Mucosa of gallbladder (tissue), 1 donor: ENCODE measurements around the gene DUSP1. TPM values are rescaled to one million over a fixed set of nuclear protein-coding genes. Genes with fewer than 3 reads are reported as not detected.
"Not testable (repeated sequence)": the region's sequence is repeated elsewhere in the genome, so short reads cannot be mapped to it uniquely, and the experiment has no call there.

Source experiments
- DNase-seq: peaks from one replicate; pipeline ENCODE4 v3.0.0-alpha.2; 2020; ENCODE audit warnings: low spot score
- total RNA-seq: library from RNA; stranded (reverse); gene quantifications from one replicate; pipeline ENCODE4 v1.2.1, GENCODE V29; 2021
- donor health status: DM: no; HTN: no; CAD: no.

Gene DUSP1
- total RNA-seq, 1 donor from 2014 or later = 240 TPM

DNA sequence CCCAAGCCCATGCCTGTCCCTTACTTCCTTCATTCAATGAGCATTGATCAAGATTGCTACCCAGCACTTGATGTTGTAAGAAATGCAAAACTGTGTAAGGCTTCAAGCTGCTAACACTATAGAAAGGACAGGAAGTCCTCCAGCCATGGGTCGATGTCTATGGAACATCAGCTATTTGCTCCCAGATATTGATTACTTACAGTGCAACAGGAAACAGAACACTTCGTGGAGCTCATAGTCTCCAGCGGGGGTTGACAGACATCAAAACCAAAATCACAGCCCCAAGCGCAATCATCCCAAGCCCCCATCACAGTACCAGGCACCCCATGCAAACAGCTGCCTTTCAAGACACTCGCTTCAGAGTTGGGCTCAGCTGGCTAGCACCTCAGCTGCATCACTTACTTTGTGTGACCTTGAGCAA lies 26.8 kb upstream of the DUSP1 start:
- DNase-seq = no peak

- no peak for DNase-seq
Measured at GRCh38 chr5:172796306-172796705, 25.3 kb upstream of the DUSP1 start.

GRCh38 chr5:172795318-172795977 lies 24.5 kb upstream of the DUSP1 start:
- peak; percentile 90 for DNase-seq

DNA sequence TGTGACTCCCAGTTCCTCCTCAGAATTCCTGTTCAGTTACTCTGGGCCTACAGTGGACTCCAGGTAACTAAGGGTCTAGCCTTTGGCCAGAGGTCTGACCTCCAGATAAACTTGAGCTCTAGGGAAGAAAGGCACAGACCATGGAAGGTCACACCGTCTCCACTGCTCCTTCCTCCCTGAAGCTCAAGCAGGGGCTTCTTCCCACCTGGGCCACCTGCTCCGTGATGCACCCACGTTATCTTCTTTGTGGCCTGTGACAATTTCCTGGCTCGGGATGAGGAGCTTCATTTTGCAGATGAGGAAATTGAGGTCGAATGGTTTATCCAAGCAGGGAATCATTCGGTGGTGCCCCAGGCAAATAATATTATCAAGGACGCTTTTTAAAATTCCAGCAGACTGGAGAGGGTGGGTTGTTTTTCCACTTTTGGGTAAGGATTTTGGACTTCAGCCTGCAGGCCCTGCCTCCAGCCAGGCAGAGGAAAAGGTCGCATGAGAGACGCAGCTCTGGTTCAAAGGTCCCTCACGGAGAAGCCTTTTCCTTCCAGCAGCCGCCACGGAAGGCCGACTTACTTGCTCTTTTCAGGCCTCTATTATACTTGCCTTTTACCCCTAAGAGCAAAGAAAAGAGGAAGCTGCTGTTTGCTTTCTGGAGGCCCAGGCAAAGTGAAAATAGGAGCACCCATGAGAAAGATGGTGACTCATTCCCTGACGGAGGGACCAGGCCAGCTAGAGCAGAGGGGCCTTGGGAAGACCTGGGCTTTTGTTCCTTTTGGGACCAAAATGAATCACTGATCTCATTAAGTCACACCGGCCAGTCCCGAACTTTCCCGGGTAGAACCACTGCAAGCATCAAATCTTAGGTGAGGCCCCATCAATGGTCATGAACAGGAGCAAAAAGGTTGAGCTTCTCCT lies 22.8 kb upstream of the DUSP1 start:
- DNase-seq = no peak

GRCh38 chr5:172792701-172793570 lies 21.9 kb upstream of the DUSP1 start:
- no peak for DNase-seq

DNA sequence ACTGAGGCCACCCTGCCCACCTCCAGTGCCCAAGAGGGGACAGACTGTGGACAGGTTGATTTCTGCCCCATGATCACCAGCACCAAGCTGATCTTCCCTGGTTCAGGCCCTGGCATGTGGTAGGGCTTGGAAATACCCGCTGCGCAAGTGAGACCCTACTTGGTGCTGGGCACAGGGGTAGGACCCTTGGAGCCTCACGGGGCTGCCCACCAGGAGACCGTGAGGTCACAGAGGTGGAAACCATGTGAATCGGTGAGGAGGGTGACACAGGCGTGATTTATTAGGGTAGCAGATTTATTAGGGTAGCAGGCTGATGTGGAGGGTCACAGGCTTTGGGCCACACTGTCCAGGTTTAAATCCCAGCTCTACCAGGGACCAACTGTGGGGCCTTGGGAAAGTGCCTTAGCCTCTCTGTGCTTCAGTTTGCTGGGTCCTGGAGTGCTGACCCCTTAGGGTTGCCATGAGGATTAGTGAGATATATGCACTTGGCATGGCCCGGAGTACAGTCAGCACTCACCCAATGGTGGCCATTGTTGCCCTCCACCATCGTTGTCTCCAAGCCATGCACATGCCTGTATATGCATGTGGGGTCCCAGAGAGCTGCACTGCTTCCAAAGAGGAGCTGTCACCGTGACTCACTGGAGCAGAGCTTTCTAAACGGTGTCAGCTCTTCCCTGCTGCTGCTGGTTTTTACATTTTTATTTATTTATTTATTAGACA lies 20.9 kb upstream of the DUSP1 start:
- no peak for DNase-seq

DNA sequence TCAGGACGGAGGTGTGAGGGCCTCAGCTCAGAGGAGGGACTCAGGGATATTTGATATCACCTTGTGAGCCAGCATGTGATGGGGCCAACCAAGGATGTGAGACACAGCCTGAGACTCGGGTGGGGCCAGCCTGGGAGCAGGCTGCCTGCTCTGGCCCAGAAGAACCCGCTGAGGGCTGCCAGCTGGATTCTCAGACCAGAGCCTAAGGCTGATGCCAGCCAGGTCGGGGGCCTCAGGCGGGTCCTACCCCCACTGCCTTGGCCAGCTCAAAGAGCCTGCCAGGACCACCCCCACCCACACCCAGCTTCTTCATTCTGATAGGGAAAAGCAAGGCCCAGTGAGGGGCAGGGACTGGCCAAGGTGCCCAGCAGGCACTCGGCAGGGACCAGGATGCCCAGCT lies 20.3 kb upstream of the DUSP1 start:
- no peak for DNase-seq

- no peak for DNase-seq
Measured at GRCh38 chr5:172790496-172790889, 19.5 kb upstream of the DUSP1 start.

DNA sequence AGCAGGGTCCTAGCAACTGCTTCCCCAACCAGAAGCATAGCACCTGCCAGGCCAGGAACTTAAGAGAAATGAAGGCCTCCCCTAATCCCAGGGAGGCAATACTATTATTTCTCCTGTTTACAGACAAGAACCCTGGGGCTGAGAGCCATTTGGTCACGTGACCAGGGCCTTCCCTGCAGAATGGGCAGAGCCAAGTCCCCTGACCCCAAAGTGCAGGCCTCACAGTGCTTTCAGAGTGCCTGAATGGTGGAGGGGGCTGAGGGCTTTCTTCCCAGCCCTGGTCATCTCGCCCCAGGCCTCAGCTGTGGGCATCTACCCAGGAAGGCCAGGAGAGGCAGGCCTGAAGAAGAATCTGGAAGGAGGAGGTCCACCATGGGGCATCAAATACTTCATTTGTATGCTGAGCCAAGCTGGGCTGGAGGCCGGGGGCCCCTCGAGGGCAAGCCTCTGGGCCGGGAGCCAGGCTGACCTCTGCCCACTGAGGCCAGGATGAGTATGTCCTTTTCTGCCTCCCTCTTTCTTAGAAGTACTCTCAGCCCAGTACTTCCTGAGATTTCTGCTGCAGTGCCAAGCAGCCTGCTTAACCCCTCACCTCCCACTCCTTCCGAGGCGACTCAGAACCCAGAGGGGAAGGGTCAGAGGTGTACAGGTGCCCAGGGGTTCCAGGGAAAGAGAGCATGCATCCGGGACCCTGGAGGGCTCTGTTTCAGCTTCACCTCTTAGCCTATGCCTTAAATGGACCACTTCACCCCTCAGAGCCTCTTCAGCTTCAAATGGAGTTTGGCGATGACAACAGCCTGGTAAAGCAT lies 18.9 kb upstream of the DUSP1 start:
- DNase-seq = no peak

DNA sequence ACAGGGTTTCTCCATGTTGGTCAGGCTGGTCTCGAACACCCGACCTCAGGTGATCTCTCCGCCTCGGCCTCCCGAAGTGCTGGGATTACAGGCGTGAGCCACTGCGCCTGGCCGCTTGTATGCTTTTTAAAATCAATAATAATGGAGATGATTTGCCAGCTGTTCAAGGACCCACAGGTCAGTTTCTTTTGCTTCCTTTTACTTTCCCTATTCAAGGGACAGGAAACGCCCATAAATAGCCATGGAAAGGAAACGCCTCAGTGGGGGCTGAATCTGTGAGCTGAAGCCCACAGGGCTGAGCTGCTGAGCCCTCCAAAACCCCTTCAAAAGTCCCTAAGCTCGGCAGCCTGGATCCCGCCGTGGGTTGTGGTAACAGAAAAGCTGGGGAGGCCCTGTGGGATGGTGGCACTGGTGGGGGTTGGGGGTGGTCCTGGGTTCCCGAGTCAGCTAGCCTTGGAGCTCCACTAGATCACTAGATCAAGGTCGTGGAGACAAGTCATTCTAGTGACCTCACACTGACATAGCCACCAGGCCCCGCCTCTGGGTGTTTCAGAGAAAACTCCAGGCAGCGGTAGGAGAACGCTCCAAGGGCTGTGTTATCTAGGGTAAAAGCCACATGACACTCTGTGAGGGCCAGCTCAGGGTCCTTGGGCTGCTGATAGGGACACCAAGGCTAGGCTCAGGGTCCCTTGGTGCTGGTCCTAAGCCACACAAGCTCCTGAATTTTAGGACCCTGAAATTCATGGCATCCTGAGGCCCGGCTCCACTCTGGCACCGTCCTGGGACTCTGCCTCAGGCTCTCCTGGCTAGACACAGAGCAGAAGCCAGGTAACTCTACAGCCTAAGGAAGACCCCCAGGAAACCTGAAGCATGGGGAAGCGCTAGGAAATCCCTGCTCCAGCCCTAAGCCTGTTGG lies 18.0 kb upstream of the DUSP1 start:
- DNase-seq = peak; percentile 77

GRCh38 chr5:172787538-172787937 lies 16.5 kb upstream of the DUSP1 start:
- DNase-seq = not testable (repeated sequence)

DNA sequence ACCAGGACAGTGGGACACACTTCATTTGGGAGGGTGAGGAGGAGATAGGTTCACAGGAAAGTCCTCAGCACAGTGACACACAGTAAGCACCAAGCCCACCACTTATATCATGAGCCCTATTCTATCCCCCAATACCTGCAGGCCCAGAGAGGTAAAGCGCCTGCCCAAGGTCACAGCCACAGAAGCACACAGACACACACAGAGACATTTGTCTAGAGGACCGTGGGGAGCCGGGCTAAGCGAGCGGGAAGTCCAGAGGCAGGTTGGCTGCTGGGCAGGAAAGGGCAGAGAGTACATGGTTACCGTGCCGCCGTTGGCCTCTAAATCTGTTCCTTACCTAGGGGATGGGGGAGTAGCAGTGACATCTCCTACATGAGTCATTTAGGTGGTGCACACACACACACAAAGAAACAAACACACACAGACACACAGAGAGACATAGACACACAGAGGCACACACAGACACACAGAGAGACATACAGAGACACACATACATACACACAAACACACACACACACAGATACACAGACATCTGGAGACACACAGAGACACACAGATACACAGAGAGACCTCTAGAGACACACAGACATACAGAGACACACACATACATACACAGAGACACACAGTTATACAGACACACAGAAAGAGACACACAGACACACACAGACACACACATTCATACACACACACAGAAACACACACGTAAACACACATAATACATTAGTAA lies 15.9 kb upstream of the DUSP1 start:
- no peak for DNase-seq

DNA sequence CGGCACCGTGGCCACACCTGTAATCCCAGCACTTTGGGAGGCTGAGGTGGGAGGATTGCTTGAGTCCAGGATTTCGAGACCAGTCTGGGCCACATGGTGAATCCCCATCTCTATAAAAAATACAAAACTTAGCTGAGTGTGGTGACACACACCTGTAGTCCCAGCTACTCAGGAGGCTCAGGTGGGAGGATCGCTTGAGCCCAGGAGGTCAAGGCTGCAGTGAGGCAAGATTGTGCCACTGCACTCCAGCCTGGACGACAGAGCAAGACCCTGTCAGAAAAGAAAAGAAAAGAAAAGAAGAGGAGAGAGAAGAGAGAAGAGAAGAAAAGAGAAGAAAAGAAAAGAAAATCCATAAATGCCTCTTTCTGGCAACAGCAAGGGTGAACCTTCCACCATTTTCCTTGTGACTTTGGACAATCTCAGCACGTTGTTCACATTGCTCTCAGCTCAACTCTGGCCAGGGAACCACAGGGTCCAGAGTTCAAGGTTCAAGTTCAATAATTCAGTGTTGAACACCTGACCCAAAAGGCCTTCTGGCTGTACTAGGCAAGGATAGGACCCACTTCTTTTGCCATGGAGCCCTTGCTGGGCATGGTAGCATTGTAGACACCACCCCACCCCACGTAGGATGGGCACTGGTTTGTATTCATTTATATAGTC lies 14.6 kb upstream of the DUSP1 start:
- no peak for DNase-seq

- DNase-seq = not testable (repeated sequence)
Measured at GRCh38 chr5:172784162-172784561, 13.2 kb upstream of the DUSP1 start.

DNA sequence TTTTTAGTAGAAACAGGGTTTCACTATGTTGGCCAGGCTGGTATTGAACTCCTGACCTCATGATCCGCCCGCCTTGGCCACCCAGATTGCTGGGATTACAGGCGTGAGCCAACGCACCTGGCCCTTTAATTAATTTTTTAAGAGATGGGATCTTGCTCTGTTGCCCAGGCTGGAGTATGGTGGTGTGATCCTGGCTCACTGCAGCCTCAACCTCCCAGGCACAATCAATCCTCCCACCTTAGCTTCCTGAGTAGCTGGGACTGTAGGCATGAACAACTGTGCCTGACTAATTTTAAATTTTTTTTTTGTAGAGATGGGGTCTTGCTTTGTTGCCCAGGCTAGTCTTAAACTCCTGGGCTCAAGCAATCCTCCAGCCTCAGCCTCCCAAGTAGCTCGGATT lies 12.3 kb upstream of the DUSP1 start:
- DNase-seq = not testable (repeated sequence)

- DNase-seq = no peak
Measured at GRCh38 chr5:172782169-172783039, 11.4 kb upstream of the DUSP1 start.

DNA sequence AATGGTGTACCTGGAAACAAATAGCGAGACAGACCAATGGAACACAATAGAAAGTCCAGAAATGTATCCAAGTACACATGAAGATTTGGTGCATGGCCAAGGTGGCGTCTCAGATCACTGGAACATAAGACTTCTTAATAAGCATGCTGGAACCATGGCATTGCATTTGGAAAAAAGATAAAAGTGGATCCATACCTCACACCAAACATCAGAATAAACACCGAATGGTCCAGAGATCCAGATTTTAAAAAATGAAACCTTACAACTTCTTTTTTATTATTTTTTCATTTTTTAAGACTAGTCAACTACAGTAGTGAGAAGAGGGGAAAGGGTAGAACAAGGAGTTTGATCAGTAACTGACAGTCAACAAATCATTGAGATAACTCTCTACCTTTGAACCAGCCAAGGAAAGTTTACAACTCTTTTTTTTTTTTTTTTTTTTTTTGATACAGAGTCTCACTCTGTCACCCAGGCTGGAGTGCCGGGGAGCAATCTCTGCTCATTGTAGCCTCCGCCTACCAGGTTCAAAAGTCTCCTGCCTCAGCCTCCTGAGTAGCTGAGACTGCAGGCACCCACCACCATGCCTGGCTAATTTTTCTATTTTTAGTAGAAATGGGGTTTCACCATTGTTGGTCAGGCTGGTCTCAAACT lies 8.8 kb upstream of the DUSP1 start:
- DNase-seq = no peak
